DND-41 (cell line): ENCODE data around the gene NRF1.

ENCODE experiments used
- EZH2 ChIP-seq: IDR thresholded peaks from 3 replicates; pipeline ENCODE4 v1.6.1; 2012; ENCODE audit warnings: borderline replicate concordance, low read depth, mild to moderate bottlenecking, moderate library complexity, low read length, inconsistent platforms; ENCODE audit not compliant: severe bottlenecking
- TF ChIP-seq, protein P1 (sequence below): IDR thresholded peaks from 2 replicates; pipeline ENCODE4 v1.5.1; 2012; ENCODE audit warnings: borderline replicate concordance, low read length, moderate library complexity, mild to moderate bottlenecking; ENCODE audit not compliant: poor library complexity, severe bottlenecking; ENCODE audit errors: extremely low read depth

- TF ChIP-seq, protein P1, sequence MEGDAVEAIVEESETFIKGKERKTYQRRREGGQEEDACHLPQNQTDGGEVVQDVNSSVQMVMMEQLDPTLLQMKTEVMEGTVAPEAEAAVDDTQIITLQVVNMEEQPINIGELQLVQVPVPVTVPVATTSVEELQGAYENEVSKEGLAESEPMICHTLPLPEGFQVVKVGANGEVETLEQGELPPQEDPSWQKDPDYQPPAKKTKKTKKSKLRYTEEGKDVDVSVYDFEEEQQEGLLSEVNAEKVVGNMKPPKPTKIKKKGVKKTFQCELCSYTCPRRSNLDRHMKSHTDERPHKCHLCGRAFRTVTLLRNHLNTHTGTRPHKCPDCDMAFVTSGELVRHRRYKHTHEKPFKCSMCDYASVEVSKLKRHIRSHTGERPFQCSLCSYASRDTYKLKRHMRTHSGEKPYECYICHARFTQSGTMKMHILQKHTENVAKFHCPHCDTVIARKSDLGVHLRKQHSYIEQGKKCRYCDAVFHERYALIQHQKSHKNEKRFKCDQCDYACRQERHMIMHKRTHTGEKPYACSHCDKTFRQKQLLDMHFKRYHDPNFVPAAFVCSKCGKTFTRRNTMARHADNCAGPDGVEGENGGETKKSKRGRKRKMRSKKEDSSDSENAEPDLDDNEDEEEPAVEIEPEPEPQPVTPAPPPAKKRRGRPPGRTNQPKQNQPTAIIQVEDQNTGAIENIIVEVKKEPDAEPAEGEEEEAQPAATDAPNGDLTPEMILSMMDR, result no peak
- no peak for TF ChIP-seq EZH2
Observed at GRCh38 chr7:129793506-129794310, 182.2 kb downstream of the NRF1 start.
